Measurements from ENCODE around the gene SPAG7. TPM values are rescaled to one million over a fixed set of nuclear protein-coding genes. Genes with fewer than 3 reads are reported as not detected.

The SPAG7 gene
- total and polyA plus RNA-seq, 10 donors = 34.8 to 89.1 (median 55.5) TPM

- Histone ChIP-seq H3K4me3 (no peak overlapping the region), H3K9me3 (no peaks in the 10 kb centered on the region), H3K27me3 (replicated peaks in 1 of 7) (no peaks in the 10 kb centered on the region), H3K36me3 (no peaks in the 10 kb centered on the region), H3K4me1 (peaks cover 0 to 7% (median 6%) of the 10 kb centered on the region in 6 donors), H3K27ac (no peak overlapping the region)
- no peak for DNase-seq
- 86 to 91% (median 89%) methylated on average over 1 of the region's 1 CpG for WGBS, 5 donors
- TF ChIP-seq POLR2A (IDR thresholded peaks at IDR 0.05) = no peak
- TF ChIP-seq POLR2AphosphoS5 (IDR thresholded peaks at IDR 0.05) = no peak
- intact Hi-C loops (cut with DNase I; ENCODE audit: low total_unique reads) = no loop called here
These were observed 53.6 kb downstream of the SPAG7 start for GRCh38 chr17:4913994-4914393.

Small RNA genes lying within 50 kb of the gene (microRNA-seq; reads per million reads assigned to microRNA genes)
- gene MIR6864 (0 to 0.35 (median 0.28) reads per million in 3 donors), gene MIR6865 (0.28 to 1.1 (median 1.1) reads per million in 3 donors)

Small RNA genes lying within 50 kb of the gene (small RNA-seq; reads per million reads assigned to genes)
- gene MIR6864 = 0 to 0.08 (median 0) reads per million in 4 donors
- gene MIR6865 = 0 to 0.14 (median 0.03) reads per million in 4 donors

Other genes with a start within 250 kb of the SPAG7 start
- 10 to 100 TPM; 17.1 to 42.7 (median 22.3) TPM for gene MED11, start 236.4 kb downstream of the SPAG7 start, total RNA-seq
- gene MED11, start 236.4 kb downstream of the SPAG7 start, polyA plus RNA-seq = 10 to 100 TPM; 42.9 to 47.1 (median 43.8) TPM
- gene ZMYND15, start 228.0 kb downstream of the SPAG7 start, total RNA-seq = 10 to 100 TPM in 1 of 7 donors, 1 to 10 TPM in 6; 3.8 to 11.5 (median 5.2) TPM
- 1 to 10 TPM; 1.8 to 3.1 (median 2.2) TPM for gene ZMYND15, start 228.0 kb downstream of the SPAG7 start, polyA plus RNA-seq
- gene CXCL16, start 227.9 kb downstream of the SPAG7 start, total RNA-seq = 100 to 1,000 TPM in 1 of 7 donors, 10 to 100 TPM in 6; 45.5 to 104 (median 70.5) TPM
- gene CXCL16, start 227.9 kb downstream of the SPAG7 start, polyA plus RNA-seq = 10 to 100 TPM; 11.5 to 29.0 (median 17.2) TPM
- not detected for gene TM4SF5, start 195.9 kb downstream of the SPAG7 start, total RNA-seq
- not detected for gene TM4SF5, start 195.9 kb downstream of the SPAG7 start, polyA plus RNA-seq
- gene VMO1, start 181.5 kb downstream of the SPAG7 start, total RNA-seq = 10 to 100 TPM in 5 of 7 donors, 1 to 10 TPM in 2; 5.8 to 74.3 (median 16.5) TPM
- gene VMO1, start 181.5 kb downstream of the SPAG7 start, polyA plus RNA-seq = 10 to 100 TPM in 1 of 3 donors, 1 to 10 TPM in 2; 5.0 to 10.9 (median 8.4) TPM
- not detected for gene GLTPD2, start 178.9 kb downstream of the SPAG7 start, total RNA-seq
- under 1 TPM in 1 of 3 donors, not detected in 2; 0.06 TPM for gene GLTPD2, start 178.9 kb downstream of the SPAG7 start, polyA plus RNA-seq
- 100 to 1,000 TPM in 1 of 7 donors, 10 to 100 TPM in 6; 72.9 to 143 (median 84.0) TPM for gene PSMB6, start 171.7 kb downstream of the SPAG7 start, total RNA-seq
- gene PSMB6, start 171.7 kb downstream of the SPAG7 start, polyA plus RNA-seq = 100 to 1,000 TPM; 106 to 161 (median 124) TPM
- gene PLD2, start 160.7 kb downstream of the SPAG7 start, total RNA-seq = 10 to 100 TPM; 19.5 to 42.0 (median 37.4) TPM
- 10 to 100 TPM in 2 of 3 donors, 1 to 10 TPM in 1; 6.0 to 14.1 (median 13.6) TPM for gene PLD2, start 160.7 kb downstream of the SPAG7 start, polyA plus RNA-seq
- gene MINK1, start 134.5 kb downstream of the SPAG7 start, total RNA-seq = 100 to 1,000 TPM in 3 of 7 donors, 10 to 100 TPM in 4; 59.9 to 129 (median 92.2) TPM
- gene MINK1, start 134.5 kb downstream of the SPAG7 start, polyA plus RNA-seq = 10 to 100 TPM; 15.9 to 52.4 (median 28.4) TPM
- gene C17orf107, start 68.3 kb downstream of the SPAG7 start, total RNA-seq = 1 to 10 TPM; 1.6 to 4.1 (median 2.6) TPM
- under 1 TPM; 0.15 to 0.70 (median 0.26) TPM for gene C17orf107, start 68.3 kb downstream of the SPAG7 start, polyA plus RNA-seq
- gene CHRNE, start 64.7 kb downstream of the SPAG7 start, total RNA-seq = 1 to 10 TPM in 4 of 7 donors, under 1 TPM in 3; 0.33 to 3.0 (median 1.9) TPM
- gene CHRNE, start 64.7 kb downstream of the SPAG7 start, polyA plus RNA-seq = 1 to 10 TPM; 1.2 to 1.4 (median 1.3) TPM
- gene GP1BA, start 35.5 kb downstream of the SPAG7 start, total RNA-seq = 1 to 10 TPM; 1.8 to 6.1 (median 3.0) TPM
- 1 to 10 TPM; 2.0 to 2.9 (median 2.8) TPM for gene GP1BA, start 35.5 kb downstream of the SPAG7 start, polyA plus RNA-seq
- gene SLC25A11, start 27.8 kb downstream of the SPAG7 start, total RNA-seq = 10 to 100 TPM; 37.2 to 61.0 (median 42.9) TPM
- 10 to 100 TPM; 22.1 to 52.6 (median 32.3) TPM for gene SLC25A11, start 27.8 kb downstream of the SPAG7 start, polyA plus RNA-seq
- gene RNF167, start 27.5 kb downstream of the SPAG7 start, total RNA-seq = 100 to 1,000 TPM in 1 of 7 donors, 10 to 100 TPM in 6; 57.6 to 109 (median 78.6) TPM
- gene RNF167, start 27.5 kb downstream of the SPAG7 start, polyA plus RNA-seq = 100 to 1,000 TPM in 2 of 3 donors, 10 to 100 TPM in 1; 96.4 to 146 (median 129) TPM
- gene PFN1, start 19.3 kb downstream of the SPAG7 start, total RNA-seq = 1,000 to 10,000 TPM in 1 of 7 donors, 100 to 1,000 TPM in 6; 605 to 1,090 (median 842) TPM
- 1,000 to 10,000 TPM in 1 of 3 donors, 100 to 1,000 TPM in 2; 663 to 1,039 (median 970) TPM for gene PFN1, start 19.3 kb downstream of the SPAG7 start, polyA plus RNA-seq
- gene ENO3, start 16.7 kb downstream of the SPAG7 start, total RNA-seq = 10 to 100 TPM in 2 of 7 donors, 1 to 10 TPM in 5; 3.1 to 16.0 (median 8.8) TPM
- 10 to 100 TPM; 13.8 to 23.4 (median 15.4) TPM for gene ENO3, start 16.7 kb downstream of the SPAG7 start, polyA plus RNA-seq
- gene CAMTA2, start 19.9 kb upstream of the SPAG7 start, total RNA-seq = 10 to 100 TPM; 36.6 to 78.0 (median 51.0) TPM
- 10 to 100 TPM; 21.3 to 79.8 (median 45.2) TPM for gene CAMTA2, start 19.9 kb upstream of the SPAG7 start, polyA plus RNA-seq
- gene INCA1, start 29.7 kb upstream of the SPAG7 start, total RNA-seq = 1 to 10 TPM; 1.1 to 2.1 (median 1.6) TPM
- 1 to 10 TPM; 2.4 to 5.8 (median 3.2) TPM for gene INCA1, start 29.7 kb upstream of the SPAG7 start, polyA plus RNA-seq
- gene KIF1C, start 30.1 kb upstream of the SPAG7 start, total RNA-seq = 100 to 1,000 TPM in 2 of 7 donors, 10 to 100 TPM in 5; 47.5 to 141 (median 79.7) TPM
- gene KIF1C, start 30.1 kb upstream of the SPAG7 start, polyA plus RNA-seq = 10 to 100 TPM; 11.9 to 41.4 (median 12.0) TPM
- gene SLC52A1, start 67.6 kb upstream of the SPAG7 start, total RNA-seq = 1 to 10 TPM in 1 of 7 donors, under 1 TPM in 6; 0.34 to 2.0 (median 0.72) TPM
- under 1 TPM; 0.06 to 0.19 (median 0.11) TPM for gene SLC52A1, start 67.6 kb upstream of the SPAG7 start, polyA plus RNA-seq
- gene ZFP3, start 110.7 kb upstream of the SPAG7 start, total RNA-seq = 10 to 100 TPM in 2 of 7 donors, 1 to 10 TPM in 5; 6.4 to 10.4 (median 9.0) TPM
- 1 to 10 TPM; 2.8 to 3.6 (median 3.2) TPM for gene ZFP3, start 110.7 kb upstream of the SPAG7 start, polyA plus RNA-seq
- gene ZNF232, start 144.1 kb upstream of the SPAG7 start, total RNA-seq = 10 to 100 TPM in 4 of 7 donors, 1 to 10 TPM in 3; 5.6 to 11.4 (median 10.6) TPM
- 10 to 100 TPM in 1 of 3 donors, 1 to 10 TPM in 2; 8.1 to 10.3 (median 9.0) TPM for gene ZNF232, start 144.1 kb upstream of the SPAG7 start, polyA plus RNA-seq
- gene USP6, start 148.2 kb upstream of the SPAG7 start, total RNA-seq = under 1 TPM in 6 of 7 donors, not detected in 1; 0.09 to 0.37 (median 0.24) TPM
- under 1 TPM; 0.03 to 0.09 (median 0.08) TPM for gene USP6, start 148.2 kb upstream of the SPAG7 start, polyA plus RNA-seq
- gene ZNF594, start 224.1 kb upstream of the SPAG7 start, total RNA-seq = 10 to 100 TPM; 11.3 to 28.4 (median 15.6) TPM
- 1 to 10 TPM; 2.4 to 3.1 (median 2.5) TPM for gene ZNF594, start 224.1 kb upstream of the SPAG7 start, polyA plus RNA-seq

Data from spleen (tissue), 11 donors.